GM12878 (cell line): Measurements from ENCODE around the gene PALLD. TPM values are rescaled to one million over a fixed set of nuclear protein-coding genes. Genes with fewer than 3 reads are reported as not detected.

Experiments used
- ATAC-seq: fragments of 200-7000 bp; cut with Tn5 transposase; 3 replicates; pipeline ENCODE4 v1.9.1; 2020; ENCODE audit warnings: mild to moderate bottlenecking, moderate library complexity
- BruUV-seq: library from RNA; stranded (reverse); fragments of 400-500 nt; replicated peaks from 2 replicates; lab custom pipeline; 2021; lab: Mats Ljungman, UMichigan
- CTCF ChIA-PET: fragments of 300-600 bp; sonication (Branson Sonifier 250); formaldehyde crosslinking; extraction: SDS; loops from one replicate; lab custom pipeline; 2021; ENCODE audit warnings: inconsistent platforms; lab: Yijun Ruan, JAX
- POLR2A ChIA-PET: fragments of 350-600 bp; formaldehyde crosslinking; extraction: SDS; loops from one replicate; lab custom pipeline; 2021; ENCODE audit warnings: inconsistent platforms; lab: Charles Lee
- RAD21 ChIA-PET: fragments of 300-600 bp; sonication (Branson Sonifier 250); formaldehyde crosslinking; loops from one replicate; lab custom pipeline; 2023; ENCODE audit warnings: antibody characterized with exemption; ENCODE audit not compliant: unreplicated experiment; lab: Charles Lee
- SMC1A ChIA-PET: fragments of 300-600 bp; sonication (Branson Sonifier 250); formaldehyde crosslinking; loops from one replicate; lab custom pipeline; 2023; ENCODE audit not compliant: unreplicated experiment, uncharacterized antibody; lab: Charles Lee
- DNase-seq: peaks from one replicate; pipeline ENCODE4 v3.0.0-alpha.2; 2011; ENCODE audit warnings: low read depth, low spot score
- FAIRE-seq: peaks from 3 replicates; lab custom pipeline; 2011; peaks lifted over from hg19 to GRCh38; lab: Jason Lieb, UNC
- H2AFZ ChIP-seq: 2 replicates; pipeline ENCODE4 v1.6.0; 2011; ENCODE audit warnings: low read depth, low read length, control low read depth; ENCODE audit not compliant: control insufficient read depth
- H3K27ac ChIP-seq: 2 replicates; pipeline ENCODE4 v1.5.1; 2011; ENCODE audit warnings: control low read depth; ENCODE audit not compliant: control insufficient read depth, insufficient read depth
- H3K27me3 ChIP-seq, 2 experiments: replicated peaks in 1 of 2; 2 replicates each; pipeline versions ENCODE4 v1.6.0 to v1.6.1; 2011; ENCODE audit warnings: low read length in 1 of 2; ENCODE audit not compliant: control insufficient read depth in 2 of 2, insufficient read depth in 2 of 2
- H3K36me3 ChIP-seq, 2 experiments: 2 replicates each; pipeline ENCODE4 v1.5.1; 2011; ENCODE audit warnings: low read length in 1 of 2; ENCODE audit not compliant: control insufficient read depth in 2 of 2, insufficient read depth in 2 of 2
- H3K4me1 ChIP-seq: 2 replicates; pipeline ENCODE4 v1.6.1; 2011; ENCODE audit warnings: mild to moderate bottlenecking, low read length, moderate library complexity, mixed read lengths; ENCODE audit not compliant: control insufficient read depth, insufficient read depth
- H3K4me2 ChIP-seq: 2 replicates; pipeline ENCODE4 v1.6.0; 2011; ENCODE audit warnings: control low read depth; ENCODE audit not compliant: control insufficient read depth, insufficient read depth
- H3K4me3 ChIP-seq: fragments of 200-600 bp; sonication (generic); 2 replicates; pipeline ENCODE4 v1.5.1; 2016
- H3K79me2 ChIP-seq: 2 replicates; pipeline ENCODE4 v1.6.0; 2011; ENCODE audit warnings: low read length; ENCODE audit not compliant: control insufficient read depth, insufficient read depth
- H3K9ac ChIP-seq: 2 replicates; pipeline ENCODE4 v1.8.0; 2011; ENCODE audit warnings: low read length, control low read depth, mixed read lengths; ENCODE audit not compliant: control insufficient read depth, insufficient read depth
- H3K9me3 ChIP-seq: replicated peaks from 3 replicates; pipeline ENCODE4 v1.5.1; 2011; ENCODE audit warnings: mild to moderate bottlenecking, low read length; ENCODE audit not compliant: control insufficient read depth, insufficient read depth
- H4K20me1 ChIP-seq: 2 replicates; pipeline ENCODE4 v1.6.0; 2011; ENCODE audit not compliant: control insufficient read depth, insufficient read depth
- ASH2L ChIP-seq: fragments of 300-600, 200-600 bp; sonication (generic); IDR thresholded peaks from 2 replicates; pipeline ENCODE4 v1.6.1; 2017; ENCODE audit warnings: low read depth, mild to moderate bottlenecking, borderline replicate concordance
- CBX3 ChIP-seq: fragments of 200-600 bp; sonication (generic); IDR thresholded peaks from 2 replicates; pipeline ENCODE4 v1.6.1; 2016; ENCODE audit warnings: low read depth, borderline replicate concordance
- CHD4 ChIP-seq: fragments of 200-600 bp; sonication (generic); IDR thresholded peaks from 2 replicates; pipeline ENCODE4 v1.6.1; 2016; ENCODE audit warnings: mild to moderate bottlenecking
- CREM ChIP-seq: IDR thresholded peaks from 2 replicates; pipeline ENCODE4 v1.6.1; 2014; ENCODE audit warnings: antibody characterized with exemption, low read depth
- ELK1 ChIP-seq: IDR thresholded peaks from 2 replicates; pipeline ENCODE4 v1.6.1; 2012; ENCODE audit warnings: low read depth, low read length, improper control_type of control experiment
- FOXK2 ChIP-seq: fragments of 450-650 bp; IDR thresholded peaks from 2 replicates; pipeline ENCODE4 v1.6.1; 2017; ENCODE audit warnings: mild to moderate bottlenecking, moderate library complexity
- IKZF2 ChIP-seq, 2 experiments: fragments of 450-650 bp; IDR thresholded peaks; 2 replicates each; pipeline ENCODE4 v1.6.1; 2017; ENCODE audit warnings: mild to moderate bottlenecking in 2 of 2, moderate library complexity in 2 of 2
- JUND ChIP-seq: IDR thresholded peaks from 2 replicates; pipeline ENCODE4 v1.6.1; 2012; ENCODE audit warnings: low read depth, mild to moderate bottlenecking, low read length, improper control_type of control experiment, moderate library complexity
- MEF2A ChIP-seq: IDR thresholded peaks from 2 replicates; pipeline ENCODE4 v1.6.1; 2011; ENCODE audit warnings: low read depth, mild to moderate bottlenecking, low read length, moderate library complexity; ENCODE audit not compliant: insufficient read depth
- MTA2 ChIP-seq: fragments of 450-650 bp; IDR thresholded peaks from 2 replicates; pipeline ENCODE4 v1.6.1; 2016; ENCODE audit warnings: low read depth, mild to moderate bottlenecking, moderate library complexity
- POLR2AphosphoS5 ChIP-seq: IDR thresholded peaks from 2 replicates; pipeline ENCODE4 v1.6.1; 2011; ENCODE audit warnings: mild to moderate bottlenecking, low read length, inconsistent platforms
- RFX5 ChIP-seq: IDR thresholded peaks from 2 replicates; pipeline ENCODE4 v1.6.1; 2011; ENCODE audit warnings: low read depth, low read length, improper control_type of control experiment
- SMARCA5 ChIP-seq: fragments of 450-650 bp; IDR thresholded peaks from 2 replicates; pipeline ENCODE4 v1.6.1; 2017; ENCODE audit warnings: mild to moderate bottlenecking
- USF2 ChIP-seq: IDR thresholded peaks from 2 replicates; pipeline ENCODE4 v1.6.1; 2011; ENCODE audit warnings: low read depth, low read length, improper control_type of control experiment, borderline replicate concordance
- WGBS: methylation state at CpG from one replicate; pipeline ENCODE4 v1.1.6; 2016; ENCODE audit warnings: low lambda C conversion rate; ENCODE audit not compliant: insufficient replicate concordance, insufficient coverage; ENCODE audit errors: missing lambda C conversion rate; 5-methylcytosine and 5-hydroxymethylcytosine counted together
- in situ Hi-C: fragments of 300-500 bp; cut with MboI; formaldehyde crosslinking; loops from 9 replicates; pipeline ENCODE4 v1.14.3; 2018; ENCODE audit warnings: mixed read lengths
- intact Hi-C: fragments of 100-400 bp; cut with micrococcal nuclease; formaldehyde crosslinking; loops from one replicate; pipeline ENCODE4 v1.14.2; 2022; ENCODE audit not compliant: unreplicated experiment
- polyA plus RNA-seq, 11 experiments: library from polyadenylated mRNA; depleted of rRNA in 4 of 11; unstranded in 6 of 11; stranded (reverse) in 5 of 11; fragments of >200 nt; fragmentation: Nextera tagmentation in 4 of 11; fragmentation: Illumina TruSeq in 1 of 11; extraction: Ambion mirVana in 4 of 11; extraction: Trizol in 1 of 11; gene quantifications; 1 replicate in 1 of 11; 2 replicates in 10 of 11; pipeline versions ENCODE4 v1.2.1 to v1.2.3, GENCODE V29; 2011 to 2016; ENCODE audit warnings: inconsistent platforms in 2 of 11, missing spikeins in 2 of 11, low read depth in 1 of 11
- total RNA-seq, 4 experiments: library from RNA; depleted of rRNA in 3 of 4; stranded (reverse); fragments of >200 nt in 3 of 4; fragmentation: Illumina TruSeq in 1 of 4; extraction: Trizol in 1 of 4; gene quantifications; 2 replicates each; pipeline versions ENCODE4 v1.2.1 to v1.2.3, GENCODE V29; 2013 to 2021

Gene PALLD
- total and polyA plus RNA-seq, 10 of the 15 experiments (the other 5 are each of a cell fraction or from before 2014, with no cell fraction given) = 1.0 to 7.7 (median 1.7) TPM

- H4K20me1 ChIP-seq = no peaks in the 10 kb centered on the region
- POLR2A ChIA-PET = no interaction called here
- H3K4me2 ChIP-seq = no peak overlapping the region
- ATAC-seq = peak; percentile 66
- no peak overlapping the region for H3K27ac ChIP-seq
- no peak overlapping the region for H3K4me3 ChIP-seq
- intact Hi-C loops = no loop called here
- no TSS peak for BruUV-seq
- H3K9ac ChIP-seq = no peak overlapping the region
- no peak for TF ChIP-seq MEF2A
- TF ChIP-seq CBX3 = no peak
- TF ChIP-seq MTA2 = no peak
- TF ChIP-seq IKZF2 (IDR thresholded peaks at IDR 0.05) = no peak
- TF ChIP-seq CHD4 = no peak
- TF ChIP-seq, all 136 proteins: peak for 0
- no peak overlapping the region for H2AFZ ChIP-seq
- H3K27me3 ChIP-seq = no peaks in the 10 kb centered on the region
- DNase-seq (no peak), FAIRE-seq (no peak)
- CTCF ChIA-PET = interaction anchor here (0.8 to 2.1 kb wide), 3 partner anchors 8 to 397 kb away, joined by 3 to 7 read pairs (median 3); no protein-coding TSS in a partner anchor
- no peaks in the 10 kb centered on the region for H3K4me1 ChIP-seq
- SMC1A ChIA-PET = interaction anchor here (1.3 kb wide), 1 partner anchor 9 kb away, joined by 3 read pairs; no protein-coding TSS in a partner anchor
- RAD21 ChIA-PET = interaction anchor here (1.9 kb wide), 1 partner anchor 9 kb away, joined by 4 read pairs; no protein-coding TSS in a partner anchor
- no peaks in the 10 kb centered on the region for H3K79me2 ChIP-seq
- in situ Hi-C loops = no loop called here
- H3K9me3 ChIP-seq = no peaks in the 10 kb centered on the region
- no peaks in the 10 kb centered on the region for H3K36me3 ChIP-seq
These were observed 27.2 kb downstream of the PALLD start for GRCh38 chr4:168524006-168524405.

- BruUV-seq = no TSS peak
- ChIA-PET POLR2A (no interaction called here), SMC1A (interaction anchor here (0.6 to 2.4 kb wide), 3 partner anchors 10 to 213 kb away, joined by 3 to 8 read pairs (median 3); no protein-coding TSS in a partner anchor), RAD21 (interaction anchor here (0.6 to 1.9 kb wide), 2 partner anchors 10 to 342 kb away, joined by 3 to 4 read pairs; no protein-coding TSS in a partner anchor), CTCF (interaction anchor here (0.6 to 2.1 kb wide), 3 partner anchors 9 to 398 kb away, joined by 3 to 7 read pairs (median 4); no protein-coding TSS in a partner anchor)
- Histone ChIP-seq H3K27me3 (no peaks in the 10 kb centered on the region), H3K27ac (no peak overlapping the region), H3K4me3 (no peak overlapping the region), H2AFZ (no peak overlapping the region), H3K4me2 (no peak overlapping the region), H3K4me1 (no peaks in the 10 kb centered on the region), H3K36me3 (no peaks in the 10 kb centered on the region), H3K79me2 (no peaks in the 10 kb centered on the region), H3K9ac (no peak overlapping the region), H3K9me3 (no peaks in the 10 kb centered on the region), H4K20me1 (no peaks in the 10 kb centered on the region)
- 11% methylated on average over 3 of the region's 3 CpGs for WGBS
- no peak for DNase-seq
- in situ Hi-C loops (no loop called here), intact Hi-C loops (no loop called here)
- ATAC-seq = no peak
- FAIRE-seq = no peak
- TF ChIP-seq RFX5 = no peak
- no peak for TF ChIP-seq SMARCA5
- no peak for TF ChIP-seq FOXK2
- no peak for TF ChIP-seq ASH2L
- no peak for TF ChIP-seq USF2
- no peak for TF ChIP-seq ELK1
- no peak for TF ChIP-seq CREM
- TF ChIP-seq JUND = no peak
- TF ChIP-seq POLR2AphosphoS5 = no peak
These were observed 28.0 kb downstream of the PALLD start for GRCh38 chr4:168524897-168525296.
